HEK293T (cell line): ENCODE results near the gene KLRC1.
"Not testable (repeated sequence)": the region's sequence is repeated elsewhere in the genome, so short reads cannot be mapped to it uniquely, and the experiment has no call there.

ENCODE experiments used
- FOXA1 ChIP-seq: fragments of 450-650 bp; IDR thresholded peaks from 2 replicates; pipeline ENCODE4 v1.6.1; 2016; ENCODE audit warnings: mild to moderate bottlenecking
- SP1 ChIP-seq: fragments of 450-650 bp; IDR thresholded peaks from 2 replicates; pipeline ENCODE4 v1.6.1; 2017

GRCh38 chr12:10396176-10396575, 57.0 kb downstream of the KLRC1 start:
- not testable (repeated sequence) for TF ChIP-seq FOXA1, SP1
